DND-41 (cell line): ENCODE measurements around the gene NHERF2.

Experiments
- ATAC-seq: fragments of 200-7000 bp; cut with Tn5 transposase; 3 replicates; pipeline ENCODE4 v1.9.1; 2021; ENCODE audit warnings: low read depth; ENCODE audit not compliant: insufficient read depth
- DNase-seq: peaks from one replicate; pipeline ENCODE4 v3.0.0-alpha.2; 2020
- H2AFZ ChIP-seq: 2 replicates; pipeline ENCODE4 v1.6.0; 2012; ENCODE audit warnings: low read depth, low read length
- H3K27ac ChIP-seq: 2 replicates; pipeline ENCODE4 v1.5.1; 2012; ENCODE audit warnings: low read length, inconsistent platforms
- H3K27me3 ChIP-seq: fragments of 200-600 bp; sonication (generic); 2 replicates; pipeline ENCODE4 v1.6.0; 2012; ENCODE audit warnings: low read length, mild to moderate bottlenecking, inconsistent platforms; ENCODE audit not compliant: insufficient read depth, poor library complexity
- H3K36me3 ChIP-seq: 2 replicates; pipeline ENCODE4 v1.5.1; 2012; ENCODE audit warnings: low read length, inconsistent platforms; ENCODE audit not compliant: insufficient read depth
- H3K4me1 ChIP-seq: 2 replicates; pipeline ENCODE4 v1.5.1; 2012; ENCODE audit warnings: mild to moderate bottlenecking, low read length; ENCODE audit not compliant: insufficient read depth
- H3K4me2 ChIP-seq: 2 replicates; pipeline ENCODE4 v1.6.0; 2012; ENCODE audit warnings: mild to moderate bottlenecking, moderate library complexity, low read length, inconsistent platforms; ENCODE audit not compliant: insufficient read depth
- H3K4me3 ChIP-seq, 2 experiments: fragments of 200-600 bp in 1 of 2; shearing (Covaris generic) in 1 of 2; 2 replicates each; pipeline ENCODE4 v1.5.1; 2012 to 2016; ENCODE audit warnings: inconsistent platforms in 2 of 2, low read length in 2 of 2, mild to moderate bottlenecking in 2 of 2, low read depth in 1 of 2, moderate library complexity in 1 of 2
- H3K79me2 ChIP-seq: 2 replicates; pipeline ENCODE4 v1.6.0; 2012; ENCODE audit warnings: low read length, inconsistent platforms; ENCODE audit not compliant: insufficient read depth
- H3K9ac ChIP-seq: 2 replicates; pipeline ENCODE4 v1.6.0; 2012; ENCODE audit warnings: low read depth, mild to moderate bottlenecking, inconsistent platforms, low read length, moderate library complexity
- H3K9me3 ChIP-seq: 2 replicates; pipeline ENCODE4 v1.5.1; 2012; ENCODE audit warnings: low read length, moderate library complexity, mild to moderate bottlenecking, inconsistent platforms; ENCODE audit not compliant: insufficient read depth, severe bottlenecking
- H4K20me1 ChIP-seq: 2 replicates; pipeline ENCODE4 v1.6.0; 2012; ENCODE audit warnings: low read length; ENCODE audit not compliant: insufficient read depth
- EZH2 ChIP-seq: IDR thresholded peaks from 3 replicates; pipeline ENCODE4 v1.6.1; 2012; ENCODE audit warnings: borderline replicate concordance, low read depth, mild to moderate bottlenecking, moderate library complexity, low read length, inconsistent platforms; ENCODE audit not compliant: severe bottlenecking
- TF ChIP-seq, protein P1 (sequence below): IDR thresholded peaks from 2 replicates; pipeline ENCODE4 v1.5.1; 2012; ENCODE audit warnings: borderline replicate concordance, low read length, moderate library complexity, mild to moderate bottlenecking; ENCODE audit not compliant: poor library complexity, severe bottlenecking; ENCODE audit errors: extremely low read depth

NHERF2 gene

DNA sequence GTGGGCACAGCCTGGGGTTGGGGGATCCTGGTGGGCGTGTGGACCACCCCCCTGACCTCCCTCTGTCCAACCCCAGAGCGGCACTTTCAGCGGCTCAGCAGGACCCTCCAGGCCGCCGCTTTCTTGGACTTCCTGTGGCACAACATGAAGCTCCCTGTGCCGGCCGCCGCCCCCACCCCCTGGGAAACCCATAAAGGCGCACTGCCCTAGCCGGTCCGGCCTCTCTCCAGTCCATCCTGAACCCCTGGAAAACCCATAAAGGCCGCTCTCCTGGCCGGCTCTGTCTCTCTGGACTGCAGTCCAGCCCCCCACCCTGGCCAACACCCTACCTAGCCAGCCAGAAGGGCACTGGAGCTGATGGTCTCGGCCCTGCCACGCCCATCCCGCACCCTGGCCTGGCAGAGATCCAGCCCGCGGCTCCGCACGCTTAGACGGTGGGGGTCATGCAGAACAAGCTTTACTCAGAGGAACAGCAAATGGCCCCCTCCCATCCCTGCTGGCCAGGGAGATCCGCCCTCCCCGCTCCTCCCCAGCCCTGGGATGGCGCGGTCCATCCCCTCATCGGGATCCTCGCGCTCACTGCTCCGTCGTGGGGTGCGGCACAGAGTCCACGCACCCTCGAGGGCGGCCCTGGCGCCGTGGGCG lies 48.1 kb upstream of the NHERF2 start:
- H2AFZ ChIP-seq, result no peak overlapping the region
- H3K4me3 ChIP-seq, result no peak overlapping the region
- peaks cover 19% of the 10 kb centered on the region for H3K4me1 ChIP-seq
- H3K4me2 ChIP-seq, result no peak overlapping the region
- no peak overlapping the region for H3K9ac ChIP-seq
- no peak for DNase-seq
- ATAC-seq, result no peak
- H3K27ac ChIP-seq, result no peak overlapping the region
- peaks cover 24% of the 10 kb centered on the region for H4K20me1 ChIP-seq
- H3K27me3 ChIP-seq, result peaks cover 13% of the 10 kb centered on the region
- peaks cover 54% of the 10 kb centered on the region for H3K36me3 ChIP-seq
- no peak for TF ChIP-seq EZH2
- TF ChIP-seq, protein P1, sequence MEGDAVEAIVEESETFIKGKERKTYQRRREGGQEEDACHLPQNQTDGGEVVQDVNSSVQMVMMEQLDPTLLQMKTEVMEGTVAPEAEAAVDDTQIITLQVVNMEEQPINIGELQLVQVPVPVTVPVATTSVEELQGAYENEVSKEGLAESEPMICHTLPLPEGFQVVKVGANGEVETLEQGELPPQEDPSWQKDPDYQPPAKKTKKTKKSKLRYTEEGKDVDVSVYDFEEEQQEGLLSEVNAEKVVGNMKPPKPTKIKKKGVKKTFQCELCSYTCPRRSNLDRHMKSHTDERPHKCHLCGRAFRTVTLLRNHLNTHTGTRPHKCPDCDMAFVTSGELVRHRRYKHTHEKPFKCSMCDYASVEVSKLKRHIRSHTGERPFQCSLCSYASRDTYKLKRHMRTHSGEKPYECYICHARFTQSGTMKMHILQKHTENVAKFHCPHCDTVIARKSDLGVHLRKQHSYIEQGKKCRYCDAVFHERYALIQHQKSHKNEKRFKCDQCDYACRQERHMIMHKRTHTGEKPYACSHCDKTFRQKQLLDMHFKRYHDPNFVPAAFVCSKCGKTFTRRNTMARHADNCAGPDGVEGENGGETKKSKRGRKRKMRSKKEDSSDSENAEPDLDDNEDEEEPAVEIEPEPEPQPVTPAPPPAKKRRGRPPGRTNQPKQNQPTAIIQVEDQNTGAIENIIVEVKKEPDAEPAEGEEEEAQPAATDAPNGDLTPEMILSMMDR, result no peak
- H3K9me3 ChIP-seq, result no peaks in the 10 kb centered on the region
- H3K79me2 ChIP-seq, result peaks cover 18% of the 10 kb centered on the region

DNA sequence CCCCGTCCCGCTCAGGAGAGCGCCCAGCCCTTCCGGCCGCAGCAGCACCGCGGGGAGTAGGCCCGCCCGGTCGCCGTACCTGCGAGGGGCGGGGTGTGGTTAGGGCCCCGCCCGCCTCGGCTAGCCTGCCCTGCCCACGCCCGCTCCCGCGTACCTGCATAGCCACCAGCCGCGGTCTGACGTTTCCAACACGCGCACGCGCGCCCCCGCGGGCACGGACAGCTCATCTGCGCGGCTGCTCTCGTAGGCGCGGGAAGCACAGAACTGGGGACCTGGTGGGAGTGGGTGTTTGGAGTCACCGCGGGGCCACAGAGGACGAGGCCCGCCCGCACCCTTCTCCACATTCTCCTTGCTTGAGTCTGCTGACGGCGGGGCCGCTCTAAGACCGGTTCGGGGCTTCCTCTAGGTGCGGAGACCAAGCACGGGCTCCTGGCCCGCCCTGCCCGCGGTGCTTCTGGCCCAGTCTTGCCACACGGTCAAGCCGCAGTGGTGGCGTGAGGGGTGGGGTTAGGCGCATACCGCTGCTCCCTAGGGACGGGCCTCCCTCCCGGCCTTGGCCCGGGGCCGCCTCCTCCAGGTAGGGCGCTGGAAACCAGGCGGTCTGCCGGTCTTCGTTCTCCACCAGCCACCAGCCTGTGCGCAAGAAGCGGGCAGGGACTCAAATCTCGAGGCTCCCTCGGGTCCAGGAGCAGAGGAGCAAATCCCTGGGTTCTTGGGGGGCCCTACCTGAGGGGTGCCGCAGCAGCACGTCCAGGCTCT lies 47.3 kb upstream of the NHERF2 start:
- Histone ChIP-seq H3K27ac (no peak overlapping the region), H3K4me1 (peaks cover 13% of the 10 kb centered on the region), H3K36me3 (peaks cover 48% of the 10 kb centered on the region), H3K27me3 (peaks cover 14% of the 10 kb centered on the region), H4K20me1 (peaks cover 15% of the 10 kb centered on the region), H2AFZ (no peak overlapping the region), H3K4me3 (no peak overlapping the region), H3K4me2 (no peak overlapping the region), H3K9ac (no peak overlapping the region), H3K79me2 (peaks cover 16% of the 10 kb centered on the region), H3K9me3 (no peaks in the 10 kb centered on the region)
- ATAC-seq (no peak), DNase-seq (no peak)
- TF ChIP-seq, protein P1, result no peak
- TF ChIP-seq EZH2, result no peak

DNA sequence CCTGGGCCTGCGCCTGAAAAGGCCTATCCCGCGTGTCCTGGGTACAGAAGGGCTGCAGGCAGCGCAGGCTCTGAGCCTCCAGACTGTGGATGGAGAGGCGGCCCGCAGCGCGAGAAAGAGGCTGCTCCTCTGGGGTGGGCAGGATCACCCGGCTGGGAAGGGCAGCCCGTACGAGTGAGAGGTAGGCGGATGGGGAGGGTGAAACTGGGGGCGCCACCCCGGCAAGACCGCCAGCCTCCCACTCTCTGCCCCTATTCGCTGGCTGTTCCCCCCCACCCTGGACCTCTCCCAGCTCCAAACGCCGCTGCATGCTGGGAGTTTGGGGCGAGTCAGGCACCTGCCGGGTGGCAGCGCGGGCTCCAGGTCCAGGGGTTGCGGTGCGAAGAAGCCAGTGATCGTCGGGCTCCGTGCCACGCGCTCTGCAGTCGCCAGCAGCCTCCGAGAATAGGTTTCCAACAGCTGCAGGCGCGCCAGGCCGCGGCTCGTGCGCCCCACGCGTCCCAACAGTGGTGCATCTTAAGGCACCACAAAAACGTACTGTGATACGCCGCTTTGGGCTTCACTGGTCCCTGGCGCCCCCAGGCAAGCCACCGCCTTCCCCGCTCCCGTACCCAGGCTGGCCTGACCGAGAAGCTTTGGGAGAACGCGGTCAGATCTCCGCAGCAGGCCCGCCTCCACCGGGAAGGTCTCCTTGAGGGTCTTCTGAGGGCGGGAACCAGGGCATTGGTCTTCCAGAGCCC lies 46.5 kb upstream of the NHERF2 start:
- Histone ChIP-seq H2AFZ (no peak overlapping the region), H3K79me2 (peaks cover 17% of the 10 kb centered on the region), H3K27me3 (peaks cover 14% of the 10 kb centered on the region), H3K4me2 (no peak overlapping the region), H3K4me1 (peaks cover 20% of the 10 kb centered on the region), H3K27ac (no peak overlapping the region), H3K9ac (no peak overlapping the region), H4K20me1 (peaks cover 8% of the 10 kb centered on the region; the same call in 1 of the 2 replicates), H3K9me3 (no peaks in the 10 kb centered on the region), H3K36me3 (peaks cover 45% of the 10 kb centered on the region), H3K4me3 (no peak overlapping the region)
- no peak for DNase-seq
- ATAC-seq, result no peak
- TF ChIP-seq EZH2, result no peak
- TF ChIP-seq, protein P1, result no peak
